ENCODE measurements around the gene POLR2J. TPM values are rescaled to one million over a fixed set of nuclear protein-coding genes. Genes with fewer than 3 reads are reported as not detected.

The POLR2J gene
- total and polyA plus RNA-seq, 10 of the 15 experiments (the other 5 are each of a cell fraction or from before 2014, with no cell fraction given), result 16.4 to 119 (median 77.4) TPM

DNA sequence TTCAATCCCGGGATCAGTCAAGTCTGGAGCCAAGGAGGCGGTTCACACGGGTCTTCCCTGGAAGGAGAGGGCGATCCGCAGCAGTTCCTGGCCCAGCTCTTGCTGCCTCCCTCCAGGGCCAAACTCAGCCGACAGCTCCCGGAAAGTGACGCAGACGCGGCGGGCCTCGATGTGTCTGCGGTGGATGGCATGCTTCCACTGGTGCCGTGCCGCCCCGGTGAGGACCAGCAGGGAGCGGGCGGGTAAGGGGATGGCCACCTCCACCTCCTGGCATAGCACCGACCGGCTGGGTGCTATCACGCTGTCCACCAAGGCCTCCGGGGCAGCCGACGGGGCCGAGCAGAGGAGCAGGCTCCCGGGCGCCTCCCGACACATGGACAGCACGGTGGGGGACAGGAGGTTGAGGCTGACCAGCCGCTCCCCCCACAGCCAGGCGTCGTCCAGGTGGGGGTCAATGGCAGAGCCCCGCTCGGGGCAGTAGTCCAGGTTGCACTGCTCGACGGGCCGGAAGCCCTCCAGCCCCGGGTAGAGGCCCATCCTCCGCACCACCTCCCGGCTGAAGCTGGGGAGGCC is 21.3 kb downstream of the POLR2J start:
- ATAC-seq (no peak), DNase-seq (ENCODE audit: low read depth, low spot score) (no peak), FAIRE-seq (no peak)
- Histone ChIP-seq H3K27me3 (replicated peaks in 1 of 2; ENCODE audit: control insufficient read depth in 2 of 2, insufficient read depth in 2 of 2, low read length in 1 of 2) (no peaks in the 10 kb centered on the region), H3K4me3 (no peak overlapping the region), H3K79me2 (ENCODE audit: control insufficient read depth, insufficient read depth, low read length) (peaks cover 4% of the 10 kb centered on the region; the same call in 1 of the 2 replicates), H2AFZ (ENCODE audit: control insufficient read depth, low read depth, low read length) (no peak overlapping the region), H3K36me3 (ENCODE audit: control insufficient read depth in 2 of 2, insufficient read depth in 2 of 2, low read length in 1 of 2) (peaks cover 11% of the 10 kb centered on the region in 2 experiments), H3K27ac (ENCODE audit: control insufficient read depth, insufficient read depth) (no peak overlapping the region), H3K9ac (ENCODE audit: control insufficient read depth, insufficient read depth, low read length) (no peak overlapping the region), H3K4me1 (ENCODE audit: control insufficient read depth, insufficient read depth, low read length) (no peaks in the 10 kb centered on the region), H4K20me1 (ENCODE audit: control insufficient read depth, insufficient read depth) (no peaks in the 10 kb centered on the region), H3K4me2 (ENCODE audit: control insufficient read depth, insufficient read depth) (no peak overlapping the region), H3K9me3 (replicated peaks; ENCODE audit: control insufficient read depth, insufficient read depth, low read length) (no peaks in the 10 kb centered on the region)
- SMC1A ChIA-PET (ENCODE audit: uncharacterized antibody, unreplicated experiment), result no interaction called here
- intact Hi-C loops (cut with micrococcal nuclease; ENCODE audit: unreplicated experiment) (no loop called here), in situ Hi-C loops (cut with MboI) (loop anchor here (10.0 kb wide), 1 partner anchor 53 kb away; no protein-coding TSS in a partner anchor)
- CTCF ChIA-PET, result interaction anchor here (3.2 kb wide), 1 partner anchor 53 kb away, joined by 14 read pairs; no protein-coding TSS in a partner anchor
- RAD21 ChIA-PET (ENCODE audit: unreplicated experiment), result interaction anchor here (1.5 kb wide), 1 partner anchor 9 kb away, joined by 3 read pairs; no protein-coding TSS in a partner anchor
- no TSS peak for BruUV-seq (replicated peaks)
- WGBS (ENCODE audit: insufficient coverage, insufficient replicate concordance, low lambda C conversion rate, missing lambda C conversion rate), result 94% methylated on average over 40 of the region's 40 CpGs
- POLR2A ChIA-PET, result no interaction called here
- TF ChIP-seq SMAD1 (IDR thresholded peaks at IDR 0.05; ENCODE audit: low read depth, partially characterized antibody), result no peak
- TF ChIP-seq, protein P1, sequence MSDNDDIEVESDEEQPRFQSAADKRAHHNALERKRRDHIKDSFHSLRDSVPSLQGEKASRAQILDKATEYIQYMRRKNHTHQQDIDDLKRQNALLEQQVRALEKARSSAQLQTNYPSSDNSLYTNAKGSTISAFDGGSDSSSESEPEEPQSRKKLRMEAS (IDR thresholded peaks at IDR 0.05; ENCODE audit: low read depth, low read length), result no peak
- TF ChIP-seq, protein P2, sequence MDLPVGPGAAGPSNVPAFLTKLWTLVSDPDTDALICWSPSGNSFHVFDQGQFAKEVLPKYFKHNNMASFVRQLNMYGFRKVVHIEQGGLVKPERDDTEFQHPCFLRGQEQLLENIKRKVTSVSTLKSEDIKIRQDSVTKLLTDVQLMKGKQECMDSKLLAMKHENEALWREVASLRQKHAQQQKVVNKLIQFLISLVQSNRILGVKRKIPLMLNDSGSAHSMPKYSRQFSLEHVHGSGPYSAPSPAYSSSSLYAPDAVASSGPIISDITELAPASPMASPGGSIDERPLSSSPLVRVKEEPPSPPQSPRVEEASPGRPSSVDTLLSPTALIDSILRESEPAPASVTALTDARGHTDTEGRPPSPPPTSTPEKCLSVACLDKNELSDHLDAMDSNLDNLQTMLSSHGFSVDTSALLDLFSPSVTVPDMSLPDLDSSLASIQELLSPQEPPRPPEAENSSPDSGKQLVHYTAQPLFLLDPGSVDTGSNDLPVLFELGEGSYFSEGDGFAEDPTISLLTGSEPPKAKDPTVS (IDR thresholded peaks at IDR 0.05; ENCODE audit: low read depth, low read length), result no peak
- TF ChIP-seq SUPT20H (IDR thresholded peaks at IDR 0.05; ENCODE audit: borderline replicate concordance, control insufficient read depth, low read depth, low read length), result no peak
- TF ChIP-seq HDGF (IDR thresholded peaks at IDR 0.05), result no peak
- TF ChIP-seq TARDBP (IDR thresholded peaks at IDR 0.05; ENCODE audit: borderline replicate concordance), result no peak
- TF ChIP-seq RAD51 (IDR thresholded peaks at IDR 0.05), result no peak
- TF ChIP-seq, protein P3, sequence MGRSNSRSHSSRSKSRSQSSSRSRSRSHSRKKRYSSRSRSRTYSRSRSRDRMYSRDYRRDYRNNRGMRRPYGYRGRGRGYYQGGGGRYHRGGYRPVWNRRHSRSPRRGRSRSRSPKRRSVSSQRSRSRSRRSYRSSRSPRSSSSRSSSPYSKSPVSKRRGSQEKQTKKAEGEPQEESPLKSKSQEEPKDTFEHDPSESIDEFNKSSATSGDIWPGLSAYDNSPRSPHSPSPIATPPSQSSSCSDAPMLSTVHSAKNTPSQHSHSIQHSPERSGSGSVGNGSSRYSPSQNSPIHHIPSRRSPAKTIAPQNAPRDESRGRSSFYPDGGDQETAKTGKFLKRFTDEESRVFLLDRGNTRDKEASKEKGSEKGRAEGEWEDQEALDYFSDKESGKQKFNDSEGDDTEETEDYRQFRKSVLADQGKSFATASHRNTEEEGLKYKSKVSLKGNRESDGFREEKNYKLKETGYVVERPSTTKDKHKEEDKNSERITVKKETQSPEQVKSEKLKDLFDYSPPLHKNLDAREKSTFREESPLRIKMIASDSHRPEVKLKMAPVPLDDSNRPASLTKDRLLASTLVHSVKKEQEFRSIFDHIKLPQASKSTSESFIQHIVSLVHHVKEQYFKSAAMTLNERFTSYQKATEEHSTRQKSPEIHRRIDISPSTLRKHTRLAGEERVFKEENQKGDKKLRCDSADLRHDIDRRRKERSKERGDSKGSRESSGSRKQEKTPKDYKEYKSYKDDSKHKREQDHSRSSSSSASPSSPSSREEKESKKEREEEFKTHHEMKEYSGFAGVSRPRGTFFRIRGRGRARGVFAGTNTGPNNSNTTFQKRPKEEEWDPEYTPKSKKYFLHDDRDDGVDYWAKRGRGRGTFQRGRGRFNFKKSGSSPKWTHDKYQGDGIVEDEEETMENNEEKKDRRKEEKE (IDR thresholded peaks at IDR 0.05), result no peak
- TF ChIP-seq, protein P4, sequence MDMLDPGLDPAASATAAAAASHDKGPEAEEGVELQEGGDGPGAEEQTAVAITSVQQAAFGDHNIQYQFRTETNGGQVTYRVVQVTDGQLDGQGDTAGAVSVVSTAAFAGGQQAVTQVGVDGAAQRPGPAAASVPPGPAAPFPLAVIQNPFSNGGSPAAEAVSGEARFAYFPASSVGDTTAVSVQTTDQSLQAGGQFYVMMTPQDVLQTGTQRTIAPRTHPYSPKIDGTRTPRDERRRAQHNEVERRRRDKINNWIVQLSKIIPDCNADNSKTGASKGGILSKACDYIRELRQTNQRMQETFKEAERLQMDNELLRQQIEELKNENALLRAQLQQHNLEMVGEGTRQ (IDR thresholded peaks at IDR 0.05; ENCODE audit: borderline replicate concordance, low read depth, low read length), result no peak
- TF ChIP-seq, protein P5, sequence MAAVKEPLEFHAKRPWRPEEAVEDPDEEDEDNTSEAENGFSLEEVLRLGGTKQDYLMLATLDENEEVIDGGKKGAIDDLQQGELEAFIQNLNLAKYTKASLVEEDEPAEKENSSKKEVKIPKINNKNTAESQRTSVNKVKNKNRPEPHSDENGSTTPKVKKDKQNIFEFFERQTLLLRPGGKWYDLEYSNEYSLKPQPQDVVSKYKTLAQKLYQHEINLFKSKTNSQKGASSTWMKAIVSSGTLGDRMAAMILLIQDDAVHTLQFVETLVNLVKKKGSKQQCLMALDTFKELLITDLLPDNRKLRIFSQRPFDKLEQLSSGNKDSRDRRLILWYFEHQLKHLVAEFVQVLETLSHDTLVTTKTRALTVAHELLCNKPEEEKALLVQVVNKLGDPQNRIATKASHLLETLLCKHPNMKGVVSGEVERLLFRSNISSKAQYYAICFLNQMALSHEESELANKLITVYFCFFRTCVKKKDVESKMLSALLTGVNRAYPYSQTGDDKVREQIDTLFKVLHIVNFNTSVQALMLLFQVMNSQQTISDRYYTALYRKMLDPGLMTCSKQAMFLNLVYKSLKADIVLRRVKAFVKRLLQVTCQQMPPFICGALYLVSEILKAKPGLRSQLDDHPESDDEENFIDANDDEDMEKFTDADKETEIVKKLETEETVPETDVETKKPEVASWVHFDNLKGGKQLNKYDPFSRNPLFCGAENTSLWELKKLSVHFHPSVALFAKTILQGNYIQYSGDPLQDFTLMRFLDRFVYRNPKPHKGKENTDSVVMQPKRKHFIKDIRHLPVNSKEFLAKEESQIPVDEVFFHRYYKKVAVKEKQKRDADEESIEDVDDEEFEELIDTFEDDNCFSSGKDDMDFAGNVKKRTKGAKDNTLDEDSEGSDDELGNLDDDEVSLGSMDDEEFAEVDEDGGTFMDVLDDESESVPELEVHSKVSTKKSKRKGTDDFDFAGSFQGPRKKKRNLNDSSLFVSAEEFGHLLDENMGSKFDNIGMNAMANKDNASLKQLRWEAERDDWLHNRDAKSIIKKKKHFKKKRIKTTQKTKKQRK (IDR thresholded peaks at IDR 0.05; ENCODE audit: low read depth, low read length), result no peak
- TF ChIP-seq HDAC6 (IDR thresholded peaks at IDR 0.05; ENCODE audit: unreplicated experiment), result no peak
